ENCODE measurements around the gene ITGA6.

GRCh38 chr2:172404824-172405223 lies 22.6 kb upstream of the ITGA6 start:
- no peak for TF ChIP-seq CTCF (IDR thresholded peaks at IDR 0.05)
- no peak for TF ChIP-seq POLR2AphosphoS5 (IDR thresholded peaks at IDR 0.05; ENCODE audit: low read depth, low read length)
